ENCODE data around the gene CAVIN3. TPM values are rescaled to one million over a fixed set of nuclear protein-coding genes. Genes with fewer than 3 reads are reported as not detected.

CAVIN3 gene
- total RNA-seq, 1 donor from 2014 or later: 35.0 TPM

DNA sequence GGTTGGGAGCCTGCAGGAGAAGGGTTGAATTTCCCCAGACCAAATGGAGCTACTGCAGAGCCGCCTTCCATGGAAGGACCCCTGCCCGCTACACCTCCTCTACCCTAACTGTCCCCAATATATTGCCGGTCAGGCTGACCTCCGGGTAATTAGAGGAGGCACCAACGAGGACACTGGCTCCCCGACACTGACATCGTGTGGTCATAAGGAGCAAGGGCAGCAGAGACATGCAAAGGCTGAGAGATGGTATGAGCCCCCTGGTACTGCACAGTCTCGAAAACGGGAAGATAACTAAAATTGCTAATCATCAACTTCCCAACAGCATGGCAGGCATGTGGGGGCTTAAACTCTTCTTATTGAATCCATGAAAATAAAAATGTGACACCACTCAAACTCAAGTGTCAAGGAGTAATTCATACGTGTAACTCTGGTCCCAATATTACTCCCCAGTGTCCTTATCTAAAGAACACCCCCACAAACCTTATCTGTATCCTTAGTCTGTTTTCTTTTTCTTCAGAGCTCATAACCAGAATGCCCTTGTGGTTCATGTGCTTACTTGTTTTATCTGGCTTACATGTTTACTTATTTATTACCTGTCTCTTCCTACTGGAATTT is 4.4 kb downstream of the CAVIN3 start:
- no peak overlapping the region for H3K4me3 ChIP-seq (ENCODE audit: low read depth, low read length)
- TF ChIP-seq, protein P1, sequence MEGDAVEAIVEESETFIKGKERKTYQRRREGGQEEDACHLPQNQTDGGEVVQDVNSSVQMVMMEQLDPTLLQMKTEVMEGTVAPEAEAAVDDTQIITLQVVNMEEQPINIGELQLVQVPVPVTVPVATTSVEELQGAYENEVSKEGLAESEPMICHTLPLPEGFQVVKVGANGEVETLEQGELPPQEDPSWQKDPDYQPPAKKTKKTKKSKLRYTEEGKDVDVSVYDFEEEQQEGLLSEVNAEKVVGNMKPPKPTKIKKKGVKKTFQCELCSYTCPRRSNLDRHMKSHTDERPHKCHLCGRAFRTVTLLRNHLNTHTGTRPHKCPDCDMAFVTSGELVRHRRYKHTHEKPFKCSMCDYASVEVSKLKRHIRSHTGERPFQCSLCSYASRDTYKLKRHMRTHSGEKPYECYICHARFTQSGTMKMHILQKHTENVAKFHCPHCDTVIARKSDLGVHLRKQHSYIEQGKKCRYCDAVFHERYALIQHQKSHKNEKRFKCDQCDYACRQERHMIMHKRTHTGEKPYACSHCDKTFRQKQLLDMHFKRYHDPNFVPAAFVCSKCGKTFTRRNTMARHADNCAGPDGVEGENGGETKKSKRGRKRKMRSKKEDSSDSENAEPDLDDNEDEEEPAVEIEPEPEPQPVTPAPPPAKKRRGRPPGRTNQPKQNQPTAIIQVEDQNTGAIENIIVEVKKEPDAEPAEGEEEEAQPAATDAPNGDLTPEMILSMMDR (IDR thresholded peaks at IDR 0.05; ENCODE audit: insufficient read depth, low read length, severe bottlenecking): peak; percentile 90
- no peak for FAIRE-seq
- peak; percentile 46 for DNase-seq (ENCODE audit: low read depth)
- no peaks in the 10 kb centered on the region for H3K27me3 ChIP-seq (ENCODE audit: control insufficient read depth, insufficient read depth, low read length)
- H3K36me3 ChIP-seq (ENCODE audit: control insufficient read depth, insufficient read depth, low read length): no peaks in the 10 kb centered on the region

DNA sequence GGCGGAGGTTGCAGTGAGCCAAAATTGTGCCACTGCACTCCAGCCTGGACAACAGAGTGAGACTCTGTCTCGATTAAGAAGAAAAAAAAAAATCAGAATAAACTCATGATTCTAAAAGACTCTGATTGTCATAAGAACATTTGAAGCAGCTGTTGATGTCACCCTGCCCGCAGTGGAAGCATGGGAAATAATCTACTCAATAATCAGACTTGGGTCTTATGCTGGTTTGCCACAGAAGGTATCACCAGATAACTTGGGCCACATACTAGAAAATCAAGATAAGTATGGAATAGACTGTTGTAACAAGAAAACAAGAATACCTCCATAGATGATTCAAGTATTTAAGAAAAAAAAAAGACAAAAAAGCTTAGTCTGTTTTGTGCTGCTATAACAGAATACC is 8.2 kb downstream of the CAVIN3 start:
- TF ChIP-seq, protein P1 (IDR thresholded peaks at IDR 0.05; ENCODE audit: insufficient read depth, low read length, severe bottlenecking): no peak
- FAIRE-seq (no peak), DNase-seq (ENCODE audit: low read depth) (no peak)
- Histone ChIP-seq H3K4me3 (ENCODE audit: low read depth, low read length) (no peak overlapping the region), H3K36me3 (ENCODE audit: control insufficient read depth, insufficient read depth, low read length) (no peaks in the 10 kb centered on the region), H3K27me3 (ENCODE audit: control insufficient read depth, insufficient read depth, low read length) (no peaks in the 10 kb centered on the region)

DNA sequence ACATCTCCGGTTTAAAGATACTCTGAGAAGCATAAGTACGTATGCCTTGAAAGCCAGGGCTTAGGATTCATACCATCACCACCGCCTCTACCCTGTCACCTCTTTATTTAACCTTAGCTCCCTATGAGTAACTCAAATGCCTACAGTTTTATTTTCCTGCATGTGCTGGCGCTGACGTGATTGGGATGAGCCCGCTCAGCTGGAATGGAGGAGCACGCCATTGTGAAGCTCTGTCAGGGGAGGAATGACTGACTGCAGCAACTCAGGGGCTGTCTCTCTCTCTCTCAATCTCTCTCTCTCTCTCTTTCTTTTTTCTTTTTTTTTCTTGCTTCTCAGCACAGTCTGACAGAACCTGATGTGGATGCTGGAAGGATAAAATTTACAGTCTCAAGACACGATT is 12.4 kb downstream of the CAVIN3 start:
- TF ChIP-seq, protein P1 (IDR thresholded peaks at IDR 0.05; ENCODE audit: insufficient read depth, low read length, severe bottlenecking): no peak
- DNase-seq (ENCODE audit: low read depth) (peak; percentile 37), FAIRE-seq (no peak)
- H3K36me3 ChIP-seq (ENCODE audit: control insufficient read depth, insufficient read depth, low read length): no peaks in the 10 kb centered on the region
- peaks cover 2% of the 10 kb centered on the region for H3K27me3 ChIP-seq (ENCODE audit: control insufficient read depth, insufficient read depth, low read length)
- no peak overlapping the region for H3K4me3 ChIP-seq (ENCODE audit: low read depth, low read length)

DNA sequence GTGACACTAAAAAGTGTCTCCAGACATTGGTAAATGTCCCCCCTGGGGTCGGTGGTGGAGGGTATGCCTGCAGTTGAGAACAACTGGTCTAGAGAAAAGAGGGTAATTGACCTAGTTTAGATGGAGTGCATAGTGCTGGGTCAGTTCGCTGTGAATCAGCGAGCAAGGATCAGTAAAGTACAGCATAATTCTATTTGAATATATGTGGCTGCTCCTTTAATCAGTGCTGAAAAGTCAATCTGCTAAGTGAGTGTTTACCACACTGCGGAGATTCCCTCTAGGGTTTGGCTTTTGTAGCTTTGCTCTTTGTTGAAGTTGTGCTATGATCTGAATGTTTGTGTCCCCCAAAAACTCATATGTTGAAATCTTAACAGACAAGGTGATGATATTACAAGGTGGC is 15.0 kb downstream of the CAVIN3 start:
- TF ChIP-seq, protein P1 (IDR thresholded peaks at IDR 0.05; ENCODE audit: insufficient read depth, low read length, severe bottlenecking): no peak
- FAIRE-seq: no peak
- Histone ChIP-seq H3K36me3 (ENCODE audit: control insufficient read depth, insufficient read depth, low read length) (no peaks in the 10 kb centered on the region), H3K4me3 (ENCODE audit: low read depth, low read length) (no peak overlapping the region), H3K27me3 (ENCODE audit: control insufficient read depth, insufficient read depth, low read length) (peaks cover 2% of the 10 kb centered on the region)
- no peak for DNase-seq (ENCODE audit: low read depth)

DNA sequence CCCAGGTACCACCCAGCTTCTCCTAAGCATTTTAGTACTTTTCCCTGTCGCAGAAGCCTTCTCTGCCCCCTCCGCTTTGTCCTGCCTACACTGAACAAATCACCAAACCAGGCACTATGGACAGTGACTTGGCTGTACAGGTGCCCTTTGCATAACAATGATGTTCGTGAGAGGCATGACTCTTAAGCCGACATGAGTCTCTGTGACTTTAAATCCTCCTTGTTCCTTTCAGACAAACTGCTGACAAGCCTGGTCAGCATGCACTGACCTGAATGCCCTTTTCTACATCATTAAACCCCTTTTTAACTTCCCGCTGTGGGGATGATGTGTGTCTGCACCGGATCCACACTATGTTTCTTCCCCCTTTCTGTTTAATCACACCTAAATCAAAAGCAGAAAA is 16.6 kb downstream of the CAVIN3 start:
- TF ChIP-seq, protein P1 (IDR thresholded peaks at IDR 0.05; ENCODE audit: insufficient read depth, low read length, severe bottlenecking): no peak
- Histone ChIP-seq H3K4me3 (ENCODE audit: low read depth, low read length) (no peak overlapping the region), H3K27me3 (ENCODE audit: control insufficient read depth, insufficient read depth, low read length) (peaks cover 2% of the 10 kb centered on the region), H3K36me3 (ENCODE audit: control insufficient read depth, insufficient read depth, low read length) (no peaks in the 10 kb centered on the region)
- FAIRE-seq (no peak), DNase-seq (ENCODE audit: low read depth) (no peak)

DNA sequence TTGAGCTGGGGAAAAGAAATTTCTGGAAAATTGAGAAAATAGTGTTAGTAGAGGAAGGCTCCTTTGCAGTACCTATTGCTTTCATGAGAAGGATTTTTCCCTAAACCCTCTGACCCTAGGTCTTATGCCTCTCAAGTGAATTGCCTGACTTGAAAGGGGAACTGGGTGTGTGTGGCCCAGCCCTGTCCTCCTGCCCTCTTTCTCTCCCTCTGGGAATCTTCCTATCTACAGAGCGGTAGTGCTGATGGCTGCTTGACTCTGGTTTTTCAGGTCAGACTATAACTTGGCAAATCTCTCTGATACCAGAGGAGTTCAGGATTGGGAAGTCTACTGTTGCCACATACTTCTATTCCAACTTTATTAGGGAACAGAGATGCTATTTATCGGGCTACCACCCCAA is 19.2 kb downstream of the CAVIN3 start:
- FAIRE-seq (no peak), DNase-seq (ENCODE audit: low read depth) (no peak)
- TF ChIP-seq, protein P1 (IDR thresholded peaks at IDR 0.05; ENCODE audit: insufficient read depth, low read length, severe bottlenecking): no peak
- Histone ChIP-seq H3K36me3 (ENCODE audit: control insufficient read depth, insufficient read depth, low read length) (no peaks in the 10 kb centered on the region), H3K27me3 (ENCODE audit: control insufficient read depth, insufficient read depth, low read length) (no peaks in the 10 kb centered on the region), H3K4me3 (ENCODE audit: low read depth, low read length) (no peak overlapping the region)

All from bronchial epithelial cell (primary cell).